Cerebellar cortex (tissue), 1 donor: ENCODE results near the gene TMBIM6.

Source experiments
- DNase-seq: peaks from one replicate; pipeline ENCODE4 v3.0.0-alpha.2; 2015; ENCODE audit warnings: low spot score

TMBIM6 gene

GRCh38 chr12:49798248-49798647 is 56.9 kb downstream of the TMBIM6 start:
- DNase-seq, result no peak

- DNase-seq, result no peak
Observed at GRCh38 chr12:49798934-49799333, 57.6 kb downstream of the TMBIM6 start.

GRCh38 chr12:49800421-49801140 is 59.2 kb downstream of the TMBIM6 start:
- DNase-seq, result no peak

GRCh38 chr12:49801141-49802063 is 60.0 kb downstream of the TMBIM6 start:
- DNase-seq, result no peak

- DNase-seq, result no peak
Observed at GRCh38 chr12:49803693-49804450, 62.5 kb downstream of the TMBIM6 start.

- DNase-seq, result no peak
Observed at GRCh38 chr12:49804821-49805220, 63.5 kb downstream of the TMBIM6 start.

GRCh38 chr12:49805409-49805808 is 64.1 kb downstream of the TMBIM6 start:
- DNase-seq, result no peak

GRCh38 chr12:49806321-49806813 is 65.0 kb downstream of the TMBIM6 start:
- DNase-seq, result no peak

- DNase-seq, result no peak
Observed at GRCh38 chr12:49806877-49807276, 65.5 kb downstream of the TMBIM6 start.

- no peak for DNase-seq
Observed at GRCh38 chr12:49807991-49808580, 66.7 kb downstream of the TMBIM6 start.

- no peak for DNase-seq
Observed at GRCh38 chr12:49808686-49809380, 67.5 kb downstream of the TMBIM6 start.

GRCh38 chr12:49809381-49809905 is 68.1 kb downstream of the TMBIM6 start:
- no peak for DNase-seq

GRCh38 chr12:49809906-49810389 is 68.6 kb downstream of the TMBIM6 start:
- no peak for DNase-seq

- DNase-seq, result no peak
Observed at GRCh38 chr12:49811136-49811535, 69.8 kb downstream of the TMBIM6 start.

- DNase-seq, result no peak
Observed at GRCh38 chr12:49811961-49812401, 70.6 kb downstream of the TMBIM6 start.

- no peak for DNase-seq
Observed at GRCh38 chr12:49813131-49813530, 71.8 kb downstream of the TMBIM6 start.
